ENCODE results near the gene CAMK2N2. TPM values are rescaled to one million over a fixed set of nuclear protein-coding genes. Genes with fewer than 3 reads are reported as not detected.

CAMK2N2 gene
- total and polyA plus RNA-seq, 2 donors (not counting 1 experiment from before 2014, with no cell fraction given) = not detected

DNA sequence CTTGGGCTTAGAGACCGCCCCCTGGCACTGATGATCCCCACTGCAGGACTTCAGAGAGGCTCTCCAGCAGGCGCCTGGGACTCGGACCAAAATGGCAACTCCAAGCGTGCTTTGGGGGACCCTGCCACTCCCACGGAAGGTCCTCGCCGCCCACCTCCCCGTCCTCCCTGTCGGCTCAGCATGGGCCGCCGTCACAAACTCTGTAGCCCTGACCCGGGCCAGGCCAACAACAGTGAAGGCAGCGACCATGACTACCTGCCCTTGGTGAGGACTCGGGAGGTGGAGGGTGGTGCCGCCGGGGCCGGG, 20.3 kb downstream of the CAMK2N2 start:
- H3K4me3 Mint-ChIP-seq = no peak overlapping the region
- Histone ChIP-seq H3K36me3 (replicated peaks in 1 of 2; ENCODE audit: control extremely low read depth in 1 of 2, control insufficient read depth in 1 of 2, extremely low read depth in 1 of 2, insufficient read depth in 2 of 2, low read length in 1 of 2) (peaks cover 0 to 36% of the 10 kb centered on the region in 2 experiments), H3K27ac (ENCODE audit: low read length in 2 of 2) (no peak overlapping the region), H3K4me3 (ENCODE audit: control extremely low read depth in 1 of 5, extremely low read depth in 1 of 5, insufficient read depth in 1 of 5, low read depth in 2 of 5, low read length in 4 of 5) (no peak overlapping the region), H4K20me1 (ENCODE audit: control insufficient read depth, insufficient read depth, low read length, poor library complexity, severe bottlenecking) (peaks cover 16% of the 10 kb centered on the region), H3K9ac (ENCODE audit: low read length) (no peak overlapping the region), H3K27me3 (replicated peaks in 1 of 4; ENCODE audit: control extremely low read depth in 1 of 4, control insufficient read depth in 3 of 4, insufficient read depth in 4 of 4, low read length in 3 of 4) (peaks cover 0 to 3% (median 0%) of the 10 kb centered on the region in 4 experiments), H3K4me1 (ENCODE audit: control insufficient read depth in 2 of 2, insufficient read depth in 2 of 2, low read length in 2 of 2) (no peaks in the 10 kb centered on the region), H3K79me2 (ENCODE audit: control insufficient read depth, insufficient read depth, low read length) (no peaks in the 10 kb centered on the region), H2AFZ (ENCODE audit: insufficient read depth, low read depth, low read length, poor library complexity, severe bottlenecking) (no peak overlapping the region), H3K4me2 (replicated peaks; ENCODE audit: low read depth, low read length, poor library complexity, severe bottlenecking) (no peak overlapping the region), H3K9me3 (ENCODE audit: control extremely low read depth in 1 of 3, control insufficient read depth in 2 of 3, insufficient read depth in 1 of 3, low read length in 2 of 3) (no peaks in the 10 kb centered on the region)
- intact Hi-C loops (cut with micrococcal nuclease) = no loop called here
- POLR2A ChIA-PET = no interaction called here
- no peaks in the 10 kb centered on the region for H3K4me1 Mint-ChIP-seq
- no peak for ATAC-seq (ENCODE audit: low read depth)
- no peaks in the 10 kb centered on the region for H3K9me3 Mint-ChIP-seq (ENCODE audit: insufficient read depth)
- H3K27ac Mint-ChIP-seq = no peak overlapping the region
- 81% methylated on average over 17 of the region's 17 CpGs for WGBS (ENCODE audit: insufficient coverage)
- no peaks in the 10 kb centered on the region for H3K27me3 Mint-ChIP-seq
- TF ChIP-seq EZH2 (IDR thresholded peaks at IDR 0.05; ENCODE audit: borderline replicate concordance, insufficient read depth, low read depth, low read length, poor library complexity, severe bottlenecking) = no peak
- TF ChIP-seq, protein P1, sequence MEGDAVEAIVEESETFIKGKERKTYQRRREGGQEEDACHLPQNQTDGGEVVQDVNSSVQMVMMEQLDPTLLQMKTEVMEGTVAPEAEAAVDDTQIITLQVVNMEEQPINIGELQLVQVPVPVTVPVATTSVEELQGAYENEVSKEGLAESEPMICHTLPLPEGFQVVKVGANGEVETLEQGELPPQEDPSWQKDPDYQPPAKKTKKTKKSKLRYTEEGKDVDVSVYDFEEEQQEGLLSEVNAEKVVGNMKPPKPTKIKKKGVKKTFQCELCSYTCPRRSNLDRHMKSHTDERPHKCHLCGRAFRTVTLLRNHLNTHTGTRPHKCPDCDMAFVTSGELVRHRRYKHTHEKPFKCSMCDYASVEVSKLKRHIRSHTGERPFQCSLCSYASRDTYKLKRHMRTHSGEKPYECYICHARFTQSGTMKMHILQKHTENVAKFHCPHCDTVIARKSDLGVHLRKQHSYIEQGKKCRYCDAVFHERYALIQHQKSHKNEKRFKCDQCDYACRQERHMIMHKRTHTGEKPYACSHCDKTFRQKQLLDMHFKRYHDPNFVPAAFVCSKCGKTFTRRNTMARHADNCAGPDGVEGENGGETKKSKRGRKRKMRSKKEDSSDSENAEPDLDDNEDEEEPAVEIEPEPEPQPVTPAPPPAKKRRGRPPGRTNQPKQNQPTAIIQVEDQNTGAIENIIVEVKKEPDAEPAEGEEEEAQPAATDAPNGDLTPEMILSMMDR (IDR thresholded peaks at IDR 0.05) = no peak
- no peak for DNase-seq
- CTCF ChIA-PET = interaction anchor here (0.6 to 3.9 kb wide), 3 partner anchors 9 to 626 kb away, joined by 3 to 22 read pairs (median 4); no protein-coding TSS in a partner anchor

DNA sequence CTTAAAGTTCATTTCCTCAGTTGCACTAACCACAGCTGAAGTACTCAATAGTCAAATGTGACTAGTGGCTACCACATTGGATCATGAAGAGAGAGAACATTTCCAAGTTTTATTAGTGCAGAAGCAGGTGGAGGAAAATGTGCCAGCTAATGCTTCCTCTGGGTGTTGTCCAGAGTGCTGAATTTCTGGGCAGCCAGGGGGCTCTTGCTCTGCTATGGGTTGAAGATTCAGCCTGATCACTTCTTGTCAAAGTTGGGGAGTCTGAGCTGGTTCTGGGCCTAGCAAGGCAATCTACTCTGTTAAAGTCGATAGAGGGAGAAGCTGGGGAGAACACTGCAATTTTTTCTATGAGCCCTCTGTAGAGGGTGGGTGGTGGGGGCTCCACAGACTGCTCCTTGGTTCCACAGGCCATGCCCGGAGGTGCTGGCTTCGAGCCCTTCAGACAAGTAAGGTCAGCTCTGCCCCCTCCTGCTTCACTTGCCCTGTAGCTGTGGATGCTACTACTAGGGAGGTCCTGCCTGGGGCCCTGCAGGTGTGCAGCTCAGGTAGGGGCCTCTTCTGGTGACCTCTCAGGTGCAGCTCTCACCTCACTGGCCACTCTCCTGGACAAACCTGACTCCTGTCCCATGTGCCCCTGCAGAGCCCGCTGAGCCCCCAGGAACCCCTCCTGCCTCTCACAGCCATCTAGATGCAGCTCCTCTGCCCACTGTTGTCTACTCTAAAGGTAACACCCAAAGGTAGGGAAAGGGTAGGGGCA, 20.8 kb downstream of the CAMK2N2 start:
- H3K36me3 ChIP-seq (replicated peaks in 1 of 2; ENCODE audit: control extremely low read depth in 1 of 2, control insufficient read depth in 1 of 2, extremely low read depth in 1 of 2, insufficient read depth in 2 of 2, low read length in 1 of 2) = peaks cover 0 to 34% of the 10 kb centered on the region in 2 experiments
- peaks cover 12% of the 10 kb centered on the region for H4K20me1 ChIP-seq (ENCODE audit: control insufficient read depth, insufficient read depth, low read length, poor library complexity, severe bottlenecking)
- no peak overlapping the region for H3K4me3 ChIP-seq (ENCODE audit: control extremely low read depth in 1 of 5, extremely low read depth in 1 of 5, insufficient read depth in 1 of 5, low read depth in 2 of 5, low read length in 4 of 5)
- peak; percentile 31 for ATAC-seq (ENCODE audit: low read depth)
- DNase-seq = no peak
- ChIA-PET CTCF (interaction anchor here (0.6 to 3.9 kb wide), 8 partner anchors 9 to 626 kb away, joined by 3 to 22 read pairs (median 4); no protein-coding TSS in a partner anchor), POLR2A (interaction anchor here (0.9 kb wide), 1 partner anchor 13 kb away, joined by 5 read pairs; no protein-coding TSS in a partner anchor)
- Mint-ChIP-seq H3K9me3 (ENCODE audit: insufficient read depth) (no peaks in the 10 kb centered on the region), H3K27ac (no peak overlapping the region), H3K4me3 (no peak overlapping the region), H3K27me3 (peaks cover under 1% of the 10 kb centered on the region), H3K4me1 (no peaks in the 10 kb centered on the region)
- no peaks in the 10 kb centered on the region for H3K9me3 ChIP-seq (ENCODE audit: control extremely low read depth in 1 of 3, control insufficient read depth in 2 of 3, insufficient read depth in 1 of 3, low read length in 2 of 3)
- intact Hi-C loops (cut with micrococcal nuclease) = no loop called here
- 93% methylated on average over 3 of the region's 4 CpGs for WGBS (ENCODE audit: insufficient coverage)
- no peak overlapping the region for H3K9ac ChIP-seq (ENCODE audit: low read length)
- no peaks in the 10 kb centered on the region for H3K4me1 ChIP-seq (ENCODE audit: control insufficient read depth in 2 of 2, insufficient read depth in 2 of 2, low read length in 2 of 2)
- no peak for TF ChIP-seq EZH2 (IDR thresholded peaks at IDR 0.05; ENCODE audit: borderline replicate concordance, insufficient read depth, low read depth, low read length, poor library complexity, severe bottlenecking)
- TF ChIP-seq, protein P1 (IDR thresholded peaks at IDR 0.05) = no peak
- H3K79me2 ChIP-seq (ENCODE audit: control insufficient read depth, insufficient read depth, low read length) = no peaks in the 10 kb centered on the region
- H3K4me2 ChIP-seq (replicated peaks; ENCODE audit: low read depth, low read length, poor library complexity, severe bottlenecking) = no peak overlapping the region
- no peak overlapping the region for H3K27ac ChIP-seq (ENCODE audit: low read length in 2 of 2)
- H3K27me3 ChIP-seq (replicated peaks in 1 of 4; ENCODE audit: control extremely low read depth in 1 of 4, control insufficient read depth in 3 of 4, insufficient read depth in 4 of 4, low read length in 3 of 4) = peaks cover 0 to 3% (median 0%) of the 10 kb centered on the region in 4 experiments
- H2AFZ ChIP-seq (ENCODE audit: insufficient read depth, low read depth, low read length, poor library complexity, severe bottlenecking) = no peak overlapping the region
